SU-DHL-6 (cell line): ENCODE data around the gene BCL2L11.

Experiments
- H2AFZ ChIP-seq: fragments of 200-600 bp; sonication (generic); 2 replicates; pipeline ENCODE4 v1.6.1; 2014; ENCODE audit warnings: low read depth, mild to moderate bottlenecking, moderate library complexity, mixed read lengths, antibody characterized with exemption, low read length; ENCODE audit not compliant: severe bottlenecking
- H3F3A ChIP-seq: fragments of 200-600 bp; shearing (Covaris generic); 2 replicates; pipeline ENCODE4 v1.6.0; 2016; ENCODE audit warnings: antibody characterized with exemption, mild to moderate bottlenecking; ENCODE audit not compliant: insufficient read depth
- H3K27ac ChIP-seq: fragments of 200-600 bp; sonication (generic); 2 replicates; pipeline ENCODE4 v1.5.1; 2016; ENCODE audit warnings: low read depth, mild to moderate bottlenecking, low read length, moderate library complexity, mixed read lengths
- H3K27me3 ChIP-seq: fragments of 200-600 bp; sonication (generic), shearing (Covaris generic); 2 replicates; pipeline ENCODE4 v1.6.0; 2014; ENCODE audit warnings: mild to moderate bottlenecking, low read length
- H3K36me3 ChIP-seq: fragments of 200-600 bp; sonication (generic); 2 replicates; pipeline ENCODE4 v1.6.1; 2014; ENCODE audit warnings: mild to moderate bottlenecking, low read length, mixed read lengths
- H3K4me2 ChIP-seq: fragments of 300-600, 200-600 bp; shearing (Covaris generic), sonication (generic); 2 replicates; pipeline ENCODE4 v1.6.0; 2014; ENCODE audit warnings: low read length, low read depth, mild to moderate bottlenecking; ENCODE audit not compliant: poor library complexity, severe bottlenecking
- H3K4me3 ChIP-seq: fragments of 200-600 bp; sonication (generic); 2 replicates; pipeline ENCODE4 v1.5.1; 2014; ENCODE audit warnings: antibody characterized with exemption, low read length, mild to moderate bottlenecking, mixed read lengths; ENCODE audit not compliant: insufficient read depth, poor library complexity, severe bottlenecking
- H3K79me2 ChIP-seq: fragments of 200-600 bp; sonication (generic); 2 replicates; pipeline ENCODE4 v1.6.1; 2014; ENCODE audit warnings: mild to moderate bottlenecking, low read length, moderate library complexity; ENCODE audit not compliant: insufficient read depth
- H3K9ac ChIP-seq: fragments of 200-600 bp; sonication (generic); 2 replicates; pipeline ENCODE4 v1.7.0; 2014; ENCODE audit warnings: mild to moderate bottlenecking, low read length
- H3K9me2 ChIP-seq: fragments of 200-600 bp; sonication (generic); replicated peaks from 2 replicates; pipeline ENCODE4 v1.6.1; 2014; ENCODE audit warnings: low read length; ENCODE audit not compliant: insufficient read depth
- H3K9me3 ChIP-seq: fragments of 200-600 bp; sonication (generic); 2 replicates; pipeline ENCODE4 v1.6.1; 2014; ENCODE audit warnings: low read length, mixed read lengths; ENCODE audit not compliant: insufficient read depth
- H4K20me1 ChIP-seq: fragments of 200-600 bp; sonication (generic); 2 replicates; pipeline ENCODE4 v1.6.1; 2014; ENCODE audit warnings: low read depth, mild to moderate bottlenecking, antibody characterized with exemption, low read length, moderate library complexity, mixed read lengths
- CTCF ChIP-seq: fragments of 200-600 bp; sonication (generic); IDR thresholded peaks from one replicate; pipeline ENCODE4 v1.5.1; 2017; ENCODE audit warnings: antibody characterized with exemption, mild to moderate bottlenecking, low read length, moderate library complexity; ENCODE audit not compliant: insufficient read depth, poor library complexity, severe bottlenecking
- EZH2phosphoT487 ChIP-seq: fragments of 200-600 bp; sonication (generic), shearing (Covaris generic); conservative IDR thresholded peaks from 2 replicates; pipeline ENCODE4 v1.6.1; 2018; ENCODE audit warnings: mild to moderate bottlenecking, antibody characterized with exemption, low read length, moderate library complexity, mixed read lengths

BCL2L11 gene

DNA sequence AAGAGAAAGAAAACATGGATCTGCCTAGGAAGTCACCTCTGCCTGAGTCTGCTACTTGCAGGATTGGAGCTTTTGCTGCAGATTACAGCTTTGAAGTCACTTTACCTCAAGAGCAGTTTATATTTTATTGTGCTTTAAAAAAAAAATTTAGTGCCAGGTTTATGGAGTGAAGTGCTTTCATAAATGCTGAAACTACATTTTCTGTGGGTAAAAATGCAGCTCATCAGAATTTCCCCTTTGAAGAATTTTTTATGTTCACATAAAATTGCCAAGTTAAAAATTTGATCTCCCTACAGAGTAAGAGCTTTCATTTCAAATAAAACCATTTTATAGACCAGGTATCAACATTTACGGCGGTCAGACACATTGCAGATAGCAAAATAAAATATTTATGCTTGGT, 25.2 kb downstream of the BCL2L11 start:
- Histone ChIP-seq H3K36me3 (no peaks in the 10 kb centered on the region; the same call in 1 of the 2 replicates), H3K27me3 (no peaks in the 10 kb centered on the region), H3K4me2 (no peak overlapping the region)

DNA sequence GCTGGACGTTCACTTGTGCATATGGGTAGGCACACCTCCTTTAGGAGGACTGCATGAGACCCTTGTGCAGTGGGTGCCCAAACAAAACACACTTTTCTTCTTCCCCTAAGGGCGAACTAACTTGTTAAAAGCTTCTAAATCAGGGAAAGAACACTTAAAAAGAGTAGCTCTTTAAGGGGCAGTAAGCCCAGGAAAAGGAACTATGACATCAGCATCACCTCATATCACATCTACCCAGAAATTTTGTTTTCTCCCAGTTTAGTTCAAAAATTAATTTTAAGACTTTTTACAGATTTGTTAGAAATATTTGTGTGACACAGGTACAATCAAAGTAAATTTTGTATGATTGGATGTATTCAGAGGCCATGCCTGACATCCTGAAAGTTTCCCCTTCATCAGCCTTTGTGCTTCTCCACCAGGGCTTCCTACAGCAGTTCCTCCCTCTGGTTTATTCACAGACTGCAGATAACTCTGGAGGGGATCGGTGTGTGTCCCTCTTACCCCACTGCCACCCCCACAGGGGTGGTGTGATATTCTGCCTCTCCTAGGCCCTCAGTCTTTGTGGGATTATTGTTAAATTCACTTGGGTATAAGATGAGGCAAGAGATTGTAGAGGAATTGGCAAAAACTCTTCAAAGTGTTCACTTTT, 27.6 kb downstream of the BCL2L11 start:
- H3K4me3 ChIP-seq = no peak overlapping the region
- H2AFZ ChIP-seq = no peak overlapping the region
- no peaks in the 10 kb centered on the region for H3F3A ChIP-seq
- H3K36me3 ChIP-seq = peaks cover 5% of the 10 kb centered on the region; the same call in 1 of the 2 replicates
- TF ChIP-seq CTCF (no peak), EZH2phosphoT487 (no peak)
- H3K27me3 ChIP-seq = no peaks in the 10 kb centered on the region
- no peaks in the 10 kb centered on the region for H3K9me3 ChIP-seq
- no peaks in the 10 kb centered on the region; the same call in 1 of the 2 replicates for H3K79me2 ChIP-seq
- no peak overlapping the region for H3K27ac ChIP-seq
- H4K20me1 ChIP-seq = no peaks in the 10 kb centered on the region
- no peaks in the 10 kb centered on the region for H3K9me2 ChIP-seq
- no peak overlapping the region for H3K4me2 ChIP-seq
- no peak overlapping the region for H3K9ac ChIP-seq

More for the DNA sequence above, 25.2 kb downstream of the BCL2L11 start:
- no peaks in the 10 kb centered on the region for H3F3A ChIP-seq
- H4K20me1 ChIP-seq = no peaks in the 10 kb centered on the region
- TF ChIP-seq CTCF = no peak
- TF ChIP-seq EZH2phosphoT487 = no peak
- H3K4me3 ChIP-seq = no peak overlapping the region
- H3K9ac ChIP-seq = no peak overlapping the region
- H3K9me3 ChIP-seq = no peaks in the 10 kb centered on the region
- H3K9me2 ChIP-seq = no peaks in the 10 kb centered on the region
- H2AFZ ChIP-seq = no peak overlapping the region
- peaks cover under 1% of the 10 kb centered on the region for H3K79me2 ChIP-seq
- H3K27ac ChIP-seq = no peak overlapping the region

DNA sequence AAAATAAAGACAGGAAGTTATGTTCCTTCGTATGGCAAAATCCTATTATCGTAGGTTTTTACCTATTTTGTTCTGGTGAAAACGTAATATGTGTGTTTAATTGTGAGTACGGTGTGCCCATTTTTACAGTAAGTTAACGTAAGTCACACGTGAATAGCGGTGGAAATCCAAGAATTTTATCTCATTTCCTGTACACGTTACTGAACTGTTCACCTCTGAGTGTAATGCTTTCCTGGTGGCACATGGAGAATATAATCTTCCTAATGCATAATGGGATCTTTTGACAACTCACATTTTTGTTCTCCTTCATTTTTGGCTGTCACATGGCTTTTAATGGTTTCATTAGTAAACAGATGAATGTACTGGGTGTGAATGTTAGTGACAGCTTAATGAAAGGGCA, 28.2 kb downstream of the BCL2L11 start:
- no peaks in the 10 kb centered on the region for H3F3A ChIP-seq
- no peaks in the 10 kb centered on the region for H4K20me1 ChIP-seq
- TF ChIP-seq CTCF (no peak), EZH2phosphoT487 (no peak)
- H3K27ac ChIP-seq = no peak overlapping the region
- H3K9me3 ChIP-seq = no peaks in the 10 kb centered on the region
- no peak overlapping the region for H2AFZ ChIP-seq
- H3K36me3 ChIP-seq = peaks cover 5% of the 10 kb centered on the region; the same call in 1 of the 2 replicates
- no peaks in the 10 kb centered on the region for H3K27me3 ChIP-seq
- no peak overlapping the region for H3K9ac ChIP-seq
- no peak overlapping the region for H3K4me3 ChIP-seq
- H3K4me2 ChIP-seq = no peak overlapping the region
- no peaks in the 10 kb centered on the region; the same call in 1 of the 2 replicates for H3K79me2 ChIP-seq
- H3K9me2 ChIP-seq = no peaks in the 10 kb centered on the region
